HepG2 (cell line): ENCODE data around the gene RILP. TPM values are rescaled to one million over a fixed set of nuclear protein-coding genes. Genes with fewer than 3 reads are reported as not detected.

Experiments
- DMAP1 ChIP-seq: IDR thresholded peaks from 2 replicates; pipeline ENCODE4 v1.6.1; 2016
- JUNB ChIP-seq: sonication (generic); formaldehyde crosslinking; IDR thresholded peaks from 2 replicates; pipeline ENCODE4 v1.8.0; 2022; ENCODE audit warnings: missing genetic modification reagents, mild to moderate bottlenecking, borderline replicate concordance
- MTF2 ChIP-seq: sonication (generic); formaldehyde crosslinking; IDR thresholded peaks from 2 replicates; pipeline ENCODE4 v1.5.0; 2020; ENCODE audit warnings: missing genetic modification reagents, borderline replicate concordance
- NCOR1 ChIP-seq: fragments of 200-600 bp; sonication (generic); IDR thresholded peaks from 2 replicates; pipeline ENCODE4 v1.7.0; 2017; ENCODE audit warnings: antibody characterized with exemption, low read length, borderline replicate concordance
- RFX5 ChIP-seq: IDR thresholded peaks from 2 replicates; pipeline ENCODE4 v1.6.1; 2011; ENCODE audit warnings: low read depth, low read length, improper control_type of control experiment
- SAP130 ChIP-seq: IDR thresholded peaks from 2 replicates; pipeline ENCODE4 v1.6.1; 2016; ENCODE audit warnings: low read depth
- ZFP90 ChIP-seq: sonication (generic); formaldehyde crosslinking; IDR thresholded peaks from 2 replicates; pipeline ENCODE4 v1.8.0; 2022; ENCODE audit warnings: missing genetic modification reagents, mild to moderate bottlenecking, inconsistent platforms, borderline replicate concordance
- ZHX2 ChIP-seq, 2 experiments: sonication (generic) in 1 of 2; formaldehyde crosslinking in 1 of 2; IDR thresholded peaks; 2 replicates each; pipeline versions ENCODE4 v1.6.1 to v1.9.0; 2014 to 2022; ENCODE audit warnings: antibody characterized with exemption in 1 of 2, borderline replicate concordance in 1 of 2, inconsistent platforms in 1 of 2, low read depth in 1 of 2, missing genetic modification reagents in 1 of 2
- ZNF430 ChIP-seq: sonication (generic); formaldehyde crosslinking; IDR thresholded peaks from 2 replicates; pipeline ENCODE4 v1.9.0; 2021; ENCODE audit warnings: mild to moderate bottlenecking, missing genetic modification reagents
- ZNF512 ChIP-seq: sonication (generic); formaldehyde crosslinking; IDR thresholded peaks from 2 replicates; pipeline ENCODE4 v1.4.0; 2020; ENCODE audit warnings: mild to moderate bottlenecking, missing genetic modification reagents
- ZNF543 ChIP-seq: sonication (generic); formaldehyde crosslinking; IDR thresholded peaks from 2 replicates; pipeline ENCODE4 v1.4.0; 2020; ENCODE audit warnings: mild to moderate bottlenecking, missing genetic modification reagents
- ZSCAN21 ChIP-seq: sonication (generic); formaldehyde crosslinking; IDR thresholded peaks from 2 replicates; pipeline ENCODE4 v1.8.0; 2022; ENCODE audit warnings: mild to moderate bottlenecking, missing genetic modification reagents, moderate library complexity, borderline replicate concordance
- polyA plus RNA-seq, 8 experiments: library from polyadenylated mRNA; depleted of rRNA in 3 of 8; stranded (reverse) in 7 of 8; unstranded in 1 of 8; fragments of >200 nt; fragmentation: Illumina TruSeq in 4 of 8; extraction: Trizol in 4 of 8; gene quantifications; 2 replicates each; pipeline versions ENCODE4 v1.2.1 to v1.2.3, GENCODE V29; 2011 to 2016; ENCODE audit warnings: low read depth in 4 of 8, missing spikeins in 1 of 8, mixed read lengths in 1 of 8; ENCODE audit not compliant: insufficient read depth in 1 of 8
- total RNA-seq, 5 experiments: library from RNA; depleted of rRNA; stranded (reverse); fragments of >200 nt; fragmentation: Illumina TruSeq; extraction: Trizol; gene quantifications; 2 replicates each; pipeline ENCODE4 v1.2.3, GENCODE V29; 2016; ENCODE audit warnings: low read depth in 1 of 5
- TF ChIP-seq, protein P1 (sequence below): sonication (generic); formaldehyde crosslinking; IDR thresholded peaks from 2 replicates; pipeline ENCODE4 v1.4.0; 2020; ENCODE audit warnings: missing genetic modification reagents
- TF ChIP-seq, protein P2 (sequence below): sonication (generic); formaldehyde crosslinking; conservative IDR thresholded peaks from 2 replicates; pipeline ENCODE4 v1.4.0; 2020; ENCODE audit warnings: missing genetic modification reagents
- TF ChIP-seq, protein P3 (sequence below): sonication (generic); formaldehyde crosslinking; IDR thresholded peaks from 2 replicates; pipeline ENCODE4 v1.9.0; 2022; ENCODE audit warnings: missing genetic modification reagents, mild to moderate bottlenecking, borderline replicate concordance

The RILP gene
- total and polyA plus RNA-seq, 2 of the 13 experiments (the other 11 are each of a cell fraction or from before 2014, with no cell fraction given), result 6.6 to 8.1 TPM

GRCh38 chr17:1597861-1598342 is 51.8 kb downstream of the RILP start (continued):
- TF ChIP-seq ZFP90 (CRISPR knock-in tag), result no peak
- TF ChIP-seq SAP130 (CRISPR knock-in tag), result peak; percentile 85
- TF ChIP-seq, protein P1, sequence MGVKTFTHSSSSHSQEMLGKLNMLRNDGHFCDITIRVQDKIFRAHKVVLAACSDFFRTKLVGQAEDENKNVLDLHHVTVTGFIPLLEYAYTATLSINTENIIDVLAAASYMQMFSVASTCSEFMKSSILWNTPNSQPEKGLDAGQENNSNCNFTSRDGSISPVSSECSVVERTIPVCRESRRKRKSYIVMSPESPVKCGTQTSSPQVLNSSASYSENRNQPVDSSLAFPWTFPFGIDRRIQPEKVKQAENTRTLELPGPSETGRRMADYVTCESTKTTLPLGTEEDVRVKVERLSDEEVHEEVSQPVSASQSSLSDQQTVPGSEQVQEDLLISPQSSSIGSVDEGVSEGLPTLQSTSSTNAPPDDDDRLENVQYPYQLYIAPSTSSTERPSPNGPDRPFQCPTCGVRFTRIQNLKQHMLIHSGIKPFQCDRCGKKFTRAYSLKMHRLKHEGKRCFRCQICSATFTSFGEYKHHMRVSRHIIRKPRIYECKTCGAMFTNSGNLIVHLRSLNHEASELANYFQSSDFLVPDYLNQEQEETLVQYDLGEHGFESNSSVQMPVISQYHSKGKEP, result no peak
- TF ChIP-seq ZNF430 (CRISPR knock-in tag), result peak; percentile 84; the same call in 1 of the 2 replicates
- TF ChIP-seq RFX5, result no peak
- TF ChIP-seq, protein P2, sequence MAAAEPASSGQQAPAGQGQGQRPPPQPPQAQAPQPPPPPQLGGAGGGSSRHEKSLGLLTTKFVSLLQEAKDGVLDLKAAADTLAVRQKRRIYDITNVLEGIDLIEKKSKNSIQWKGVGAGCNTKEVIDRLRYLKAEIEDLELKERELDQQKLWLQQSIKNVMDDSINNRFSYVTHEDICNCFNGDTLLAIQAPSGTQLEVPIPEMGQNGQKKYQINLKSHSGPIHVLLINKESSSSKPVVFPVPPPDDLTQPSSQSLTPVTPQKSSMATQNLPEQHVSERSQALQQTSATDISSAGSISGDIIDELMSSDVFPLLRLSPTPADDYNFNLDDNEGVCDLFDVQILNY (CRISPR knock-in tag), result no peak
- peak; percentile 76 for TF ChIP-seq DMAP1 (CRISPR knock-in tag)
- no peak; the same call in 1 of the 2 replicates for TF ChIP-seq ZSCAN21 (CRISPR knock-in tag)
- no peak for TF ChIP-seq JUNB (CRISPR knock-in tag)
- TF ChIP-seq NCOR1, result no peak
- no peak for TF ChIP-seq MTF2 (CRISPR knock-in tag)
- no peak for TF ChIP-seq ZNF512
- TF ChIP-seq, protein P3, sequence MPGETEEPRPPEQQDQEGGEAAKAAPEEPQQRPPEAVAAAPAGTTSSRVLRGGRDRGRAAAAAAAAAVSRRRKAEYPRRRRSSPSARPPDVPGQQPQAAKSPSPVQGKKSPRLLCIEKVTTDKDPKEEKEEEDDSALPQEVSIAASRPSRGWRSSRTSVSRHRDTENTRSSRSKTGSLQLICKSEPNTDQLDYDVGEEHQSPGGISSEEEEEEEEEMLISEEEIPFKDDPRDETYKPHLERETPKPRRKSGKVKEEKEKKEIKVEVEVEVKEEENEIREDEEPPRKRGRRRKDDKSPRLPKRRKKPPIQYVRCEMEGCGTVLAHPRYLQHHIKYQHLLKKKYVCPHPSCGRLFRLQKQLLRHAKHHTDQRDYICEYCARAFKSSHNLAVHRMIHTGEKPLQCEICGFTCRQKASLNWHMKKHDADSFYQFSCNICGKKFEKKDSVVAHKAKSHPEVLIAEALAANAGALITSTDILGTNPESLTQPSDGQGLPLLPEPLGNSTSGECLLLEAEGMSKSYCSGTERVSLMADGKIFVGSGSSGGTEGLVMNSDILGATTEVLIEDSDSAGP (CRISPR knock-in tag), result peak; percentile 24; the same call in 1 of the 2 replicates
- 0 out of 2 replicates have a peak, but pooled peaks have one; percentile 39 for TF ChIP-seq ZHX2 (IDR thresholded peaks at IDR 0.05; ENCODE audit: low read depth)
- TF ChIP-seq ZHX2 (CRISPR knock-in tag; IDR thresholded peaks at IDR 0.05; ENCODE audit: borderline replicate concordance), result no peak
- TF ChIP-seq ZNF543 (CRISPR knock-in tag), result 0 out of 2 replicates have a peak, but pooled peaks have one; percentile 55
